Loucy (cell line): ENCODE measurements around the gene SP1.
"Not testable (repeated sequence)": the region's sequence is repeated elsewhere in the genome, so short reads cannot be mapped to it uniquely, and the experiment has no call there.

Experiments used
- EZH2phosphoT487 ChIP-seq: fragments of 200-600 bp; IDR thresholded peaks from 2 replicates; pipeline ENCODE4 v1.6.1; 2018; ENCODE audit warnings: antibody characterized with exemption, mild to moderate bottlenecking, moderate library complexity, borderline replicate concordance
- TF ChIP-seq, protein P1 (sequence below): fragments of 200-600 bp; sonication (generic); conservative IDR thresholded peaks from 2 replicates; pipeline ENCODE4 v1.5.1; 2014; ENCODE audit warnings: mild to moderate bottlenecking, antibody characterized with exemption, low read length

DNA sequence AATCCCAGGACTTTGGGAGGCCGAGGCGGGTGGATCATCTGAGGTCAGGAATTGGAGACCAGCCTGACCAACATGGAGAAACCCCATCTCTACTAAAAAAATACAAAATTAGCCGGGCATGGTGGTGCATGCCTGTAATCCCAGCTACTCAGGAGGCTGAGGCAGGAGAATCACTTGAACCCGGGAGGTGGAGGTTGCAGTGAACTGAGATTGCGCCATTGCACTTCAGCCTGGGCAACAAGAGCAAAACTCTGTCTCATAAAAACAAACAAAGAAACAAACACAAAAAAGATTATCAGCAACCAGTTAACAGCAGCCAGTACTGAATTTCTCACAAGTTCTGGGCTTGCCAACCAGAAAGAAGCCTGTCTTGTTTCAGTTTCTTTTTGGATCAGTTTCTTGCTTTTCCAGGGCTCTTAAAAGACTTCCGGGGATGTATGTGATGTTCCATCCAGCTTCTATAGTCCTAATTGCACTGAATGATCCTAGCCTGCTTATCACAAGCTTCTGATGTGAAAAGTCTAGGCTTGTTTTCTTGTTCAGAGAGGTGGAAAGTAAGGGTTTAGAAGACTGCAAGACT is 6.3 kb upstream of the SP1 start:
- TF ChIP-seq, protein P1, sequence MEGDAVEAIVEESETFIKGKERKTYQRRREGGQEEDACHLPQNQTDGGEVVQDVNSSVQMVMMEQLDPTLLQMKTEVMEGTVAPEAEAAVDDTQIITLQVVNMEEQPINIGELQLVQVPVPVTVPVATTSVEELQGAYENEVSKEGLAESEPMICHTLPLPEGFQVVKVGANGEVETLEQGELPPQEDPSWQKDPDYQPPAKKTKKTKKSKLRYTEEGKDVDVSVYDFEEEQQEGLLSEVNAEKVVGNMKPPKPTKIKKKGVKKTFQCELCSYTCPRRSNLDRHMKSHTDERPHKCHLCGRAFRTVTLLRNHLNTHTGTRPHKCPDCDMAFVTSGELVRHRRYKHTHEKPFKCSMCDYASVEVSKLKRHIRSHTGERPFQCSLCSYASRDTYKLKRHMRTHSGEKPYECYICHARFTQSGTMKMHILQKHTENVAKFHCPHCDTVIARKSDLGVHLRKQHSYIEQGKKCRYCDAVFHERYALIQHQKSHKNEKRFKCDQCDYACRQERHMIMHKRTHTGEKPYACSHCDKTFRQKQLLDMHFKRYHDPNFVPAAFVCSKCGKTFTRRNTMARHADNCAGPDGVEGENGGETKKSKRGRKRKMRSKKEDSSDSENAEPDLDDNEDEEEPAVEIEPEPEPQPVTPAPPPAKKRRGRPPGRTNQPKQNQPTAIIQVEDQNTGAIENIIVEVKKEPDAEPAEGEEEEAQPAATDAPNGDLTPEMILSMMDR = not testable (repeated sequence)
- TF ChIP-seq EZH2phosphoT487 = not testable (repeated sequence)
